Measurements from ENCODE around the gene PPP1R2. TPM values are rescaled to one million over a fixed set of nuclear protein-coding genes. Genes with fewer than 3 reads are reported as not detected.

The PPP1R2 gene
- total and polyA plus RNA-seq, 2 of the 13 experiments (the other 11 are each of a cell fraction or from before 2014, with no cell fraction given): 36.5 to 86.5 TPM

- TF ChIP-seq ETS1 (CRISPR knock-in tag; IDR thresholded peaks at IDR 0.05): no peak
- no peak for TF ChIP-seq SRSF4 (IDR thresholded peaks at IDR 0.05; ENCODE audit: low read depth, low read length, poor library complexity, severe bottlenecking)
- TF ChIP-seq NFATC3 (CRISPR knock-in tag; IDR thresholded peaks at IDR 0.05): no peak
- TF ChIP-seq ZNF275 (CRISPR knock-in tag; IDR thresholded peaks at IDR 0.05; ENCODE audit: borderline replicate concordance): no peak
- no peak for TF ChIP-seq FOXA1 (IDR thresholded peaks at IDR 0.05)
- peak; percentile 56; the same call in 1 of the 2 replicates for TF ChIP-seq FOXA1 (CRISPR knock-in tag; IDR thresholded peaks at IDR 0.05)
- no peak for TF ChIP-seq ZNF672 (CRISPR knock-in tag; IDR thresholded peaks at IDR 0.05)
- no peak for TF ChIP-seq ZNF7 (CRISPR knock-in tag; IDR thresholded peaks at IDR 0.05)
- no peak for TF ChIP-seq PITX1 (CRISPR knock-in tag; IDR thresholded peaks at IDR 0.05)
- TF ChIP-seq MATR3 (CRISPR knock-in tag; IDR thresholded peaks at IDR 0.05): no peak
- no peak for TF ChIP-seq ZNF562 (CRISPR knock-in tag; IDR thresholded peaks at IDR 0.05; ENCODE audit: borderline replicate concordance)
- no peak for TF ChIP-seq RFXAP (CRISPR knock-in tag; IDR thresholded peaks at IDR 0.05; ENCODE audit: borderline replicate concordance)
- TF ChIP-seq ZNF878 (CRISPR knock-in tag; IDR thresholded peaks at IDR 0.05): no peak
- 0 out of 2 replicates have a peak, but pooled peaks have one; percentile 35 for TF ChIP-seq CEBPG (CRISPR knock-in tag; IDR thresholded peaks at IDR 0.05)
- TF ChIP-seq ZNF530 (CRISPR knock-in tag; IDR thresholded peaks at IDR 0.05; ENCODE audit: low read depth): no peak
- no peak for TF ChIP-seq NFKBIZ (CRISPR knock-in tag; IDR thresholded peaks at IDR 0.05)
- TF ChIP-seq SOX5 (CRISPR knock-in tag; IDR thresholded peaks at IDR 0.05; ENCODE audit: borderline replicate concordance): peak; percentile 85; the same call in 1 of the 2 replicates
- TF ChIP-seq ZMAT5 (CRISPR knock-in tag; IDR thresholded peaks at IDR 0.05; ENCODE audit: borderline replicate concordance, low read depth): no peak
- no peak for TF ChIP-seq CREB1 (IDR thresholded peaks at IDR 0.05)
- TF ChIP-seq CREB1 (CRISPR knock-in tag; IDR thresholded peaks at IDR 0.05): no peak
- TF ChIP-seq HINFP (CRISPR knock-in tag; IDR thresholded peaks at IDR 0.05; ENCODE audit: low read depth): no peak
- no peak for TF ChIP-seq ZNF773 (CRISPR knock-in tag; IDR thresholded peaks at IDR 0.05; ENCODE audit: borderline replicate concordance)
- no peak for TF ChIP-seq KAT7 (CRISPR knock-in tag; IDR thresholded peaks at IDR 0.05; ENCODE audit: borderline replicate concordance)
- no peak for TF ChIP-seq AFF4 (CRISPR knock-in tag; IDR thresholded peaks at IDR 0.05)
Observed at GRCh38 chr3:195548501-195548900, 5.4 kb upstream of the PPP1R2 start (continued).
